Endothelial cell of umbilical vein (primary cell): ENCODE measurements around the gene GNG3.

Experiments used
- EZH2 ChIP-seq: IDR thresholded peaks from 2 replicates; pipeline ENCODE4 v1.6.1; 2012; ENCODE audit warnings: borderline replicate concordance, low read depth, mild to moderate bottlenecking, moderate library complexity, low read length, inconsistent platforms; ENCODE audit not compliant: severe bottlenecking
- FOS ChIP-seq: IDR thresholded peaks from 2 replicates; pipeline ENCODE4 v1.6.1; 2011; ENCODE audit warnings: mild to moderate bottlenecking, low read length, moderate library complexity, borderline replicate concordance; ENCODE audit not compliant: insufficient read depth
- MAX ChIP-seq: IDR thresholded peaks from 2 replicates; pipeline ENCODE4 v1.6.1; 2011; ENCODE audit not compliant: insufficient read depth, insufficient read length
- MYC ChIP-seq: IDR thresholded peaks from one replicate; pipeline ENCODE4 v1.6.1; 2011; ENCODE audit warnings: mild to moderate bottlenecking, low read depth, low read length
- POLR2A ChIP-seq: IDR thresholded peaks from 2 replicates; pipeline ENCODE4 v1.6.1; 2012; ENCODE audit warnings: low read depth, mild to moderate bottlenecking, control low read depth, low read length
- POLR2AphosphoS5 ChIP-seq: IDR thresholded peaks from 2 replicates; pipeline ENCODE4 v1.6.1; 2012; ENCODE audit warnings: low read depth, mild to moderate bottlenecking, control low read depth, low read length, moderate library complexity; ENCODE audit not compliant: insufficient read depth
- TF ChIP-seq, protein P1 (sequence below), 2 donors: IDR thresholded peaks; 1 replicate in 1 of 2; 2 replicates in 1 of 2; pipeline ENCODE4 v1.5.1; 2011; ENCODE audit warnings: low read length in 2 of 2, mild to moderate bottlenecking in 2 of 2, moderate library complexity in 2 of 2, control low read depth in 1 of 2, inconsistent platforms in 1 of 2, low read depth in 1 of 2; ENCODE audit not compliant: insufficient read depth in 1 of 2; ENCODE audit errors: extremely low read depth in 1 of 2

- TF ChIP-seq EZH2 (no peak), POLR2A (no peak), POLR2AphosphoS5 (no peak), FOS (no peak), MYC (no peak), MAX (no peak)
- TF ChIP-seq, protein P1, sequence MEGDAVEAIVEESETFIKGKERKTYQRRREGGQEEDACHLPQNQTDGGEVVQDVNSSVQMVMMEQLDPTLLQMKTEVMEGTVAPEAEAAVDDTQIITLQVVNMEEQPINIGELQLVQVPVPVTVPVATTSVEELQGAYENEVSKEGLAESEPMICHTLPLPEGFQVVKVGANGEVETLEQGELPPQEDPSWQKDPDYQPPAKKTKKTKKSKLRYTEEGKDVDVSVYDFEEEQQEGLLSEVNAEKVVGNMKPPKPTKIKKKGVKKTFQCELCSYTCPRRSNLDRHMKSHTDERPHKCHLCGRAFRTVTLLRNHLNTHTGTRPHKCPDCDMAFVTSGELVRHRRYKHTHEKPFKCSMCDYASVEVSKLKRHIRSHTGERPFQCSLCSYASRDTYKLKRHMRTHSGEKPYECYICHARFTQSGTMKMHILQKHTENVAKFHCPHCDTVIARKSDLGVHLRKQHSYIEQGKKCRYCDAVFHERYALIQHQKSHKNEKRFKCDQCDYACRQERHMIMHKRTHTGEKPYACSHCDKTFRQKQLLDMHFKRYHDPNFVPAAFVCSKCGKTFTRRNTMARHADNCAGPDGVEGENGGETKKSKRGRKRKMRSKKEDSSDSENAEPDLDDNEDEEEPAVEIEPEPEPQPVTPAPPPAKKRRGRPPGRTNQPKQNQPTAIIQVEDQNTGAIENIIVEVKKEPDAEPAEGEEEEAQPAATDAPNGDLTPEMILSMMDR (IDR thresholded peaks at IDR 0.05; ENCODE audit: extremely low read depth in 1 of 2, insufficient read depth in 1 of 2, low read depth in 1 of 2, low read length in 2 of 2), result no peak
Measured at GRCh38 chr11:62721994-62722393, 14.5 kb downstream of the GNG3 start.
